LNCaP clone FGC (cell line): ENCODE data around the gene COL5A3.
"Not testable (repeated sequence)": the region's sequence is repeated elsewhere in the genome, so short reads cannot be mapped to it uniquely, and the experiment has no call there.

ENCODE experiments used
- DNase-seq: peaks from one replicate; pipeline ENCODE4 v3.0.0-alpha.2; 2011; ENCODE audit warnings: low read depth
- H3K4me3 ChIP-seq: 2 replicates; pipeline ENCODE4 v1.5.1; 2011; ENCODE audit warnings: mild to moderate bottlenecking, low read depth, low read length, control low read depth
- TF ChIP-seq, protein P1 (sequence below): IDR thresholded peaks from 2 replicates; pipeline ENCODE4 v1.5.1; 2012; ENCODE audit warnings: mild to moderate bottlenecking; ENCODE audit not compliant: control insufficient read depth, insufficient read depth; ENCODE audit errors: extremely low read depth

Gene COL5A3

DNA sequence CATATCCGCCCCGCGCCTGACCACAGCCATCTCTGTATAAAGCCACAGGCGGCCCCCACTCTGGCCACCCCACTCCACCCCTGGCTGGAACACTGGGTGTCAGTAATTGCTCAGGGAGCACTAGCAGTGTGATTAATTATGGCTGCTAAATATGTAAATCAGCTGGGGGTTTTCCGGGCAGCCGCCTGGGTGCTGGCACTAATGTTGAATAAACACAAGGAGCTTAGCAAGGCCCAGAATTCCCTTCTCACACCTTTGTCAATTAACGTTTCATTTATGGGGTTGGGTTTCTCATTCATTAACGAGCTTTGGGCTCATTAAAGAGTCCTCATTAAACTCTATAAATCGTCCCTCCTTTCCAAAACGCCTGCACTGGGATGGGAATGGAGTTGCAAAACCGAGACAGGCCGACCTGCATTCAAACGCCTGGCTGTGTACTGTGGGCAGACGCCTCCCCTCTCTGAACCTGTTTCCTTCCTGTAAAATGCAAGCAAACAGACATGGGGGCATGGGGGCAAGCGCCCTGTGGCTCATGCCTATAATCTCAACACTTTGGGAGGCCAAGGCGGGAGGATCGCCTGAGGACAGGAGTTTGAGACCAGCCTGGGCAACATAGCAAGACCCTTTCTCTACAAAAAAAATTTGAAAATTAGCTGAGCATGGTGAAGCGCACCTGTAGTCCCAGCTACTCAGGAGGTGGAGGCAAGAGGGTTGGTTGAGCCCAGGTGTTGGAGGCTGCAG is 56.3 kb downstream of the COL5A3 start:
- H3K4me3 ChIP-seq = no peak overlapping the region
- TF ChIP-seq, protein P1, sequence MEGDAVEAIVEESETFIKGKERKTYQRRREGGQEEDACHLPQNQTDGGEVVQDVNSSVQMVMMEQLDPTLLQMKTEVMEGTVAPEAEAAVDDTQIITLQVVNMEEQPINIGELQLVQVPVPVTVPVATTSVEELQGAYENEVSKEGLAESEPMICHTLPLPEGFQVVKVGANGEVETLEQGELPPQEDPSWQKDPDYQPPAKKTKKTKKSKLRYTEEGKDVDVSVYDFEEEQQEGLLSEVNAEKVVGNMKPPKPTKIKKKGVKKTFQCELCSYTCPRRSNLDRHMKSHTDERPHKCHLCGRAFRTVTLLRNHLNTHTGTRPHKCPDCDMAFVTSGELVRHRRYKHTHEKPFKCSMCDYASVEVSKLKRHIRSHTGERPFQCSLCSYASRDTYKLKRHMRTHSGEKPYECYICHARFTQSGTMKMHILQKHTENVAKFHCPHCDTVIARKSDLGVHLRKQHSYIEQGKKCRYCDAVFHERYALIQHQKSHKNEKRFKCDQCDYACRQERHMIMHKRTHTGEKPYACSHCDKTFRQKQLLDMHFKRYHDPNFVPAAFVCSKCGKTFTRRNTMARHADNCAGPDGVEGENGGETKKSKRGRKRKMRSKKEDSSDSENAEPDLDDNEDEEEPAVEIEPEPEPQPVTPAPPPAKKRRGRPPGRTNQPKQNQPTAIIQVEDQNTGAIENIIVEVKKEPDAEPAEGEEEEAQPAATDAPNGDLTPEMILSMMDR = no peak
- DNase-seq = no peak

DNA sequence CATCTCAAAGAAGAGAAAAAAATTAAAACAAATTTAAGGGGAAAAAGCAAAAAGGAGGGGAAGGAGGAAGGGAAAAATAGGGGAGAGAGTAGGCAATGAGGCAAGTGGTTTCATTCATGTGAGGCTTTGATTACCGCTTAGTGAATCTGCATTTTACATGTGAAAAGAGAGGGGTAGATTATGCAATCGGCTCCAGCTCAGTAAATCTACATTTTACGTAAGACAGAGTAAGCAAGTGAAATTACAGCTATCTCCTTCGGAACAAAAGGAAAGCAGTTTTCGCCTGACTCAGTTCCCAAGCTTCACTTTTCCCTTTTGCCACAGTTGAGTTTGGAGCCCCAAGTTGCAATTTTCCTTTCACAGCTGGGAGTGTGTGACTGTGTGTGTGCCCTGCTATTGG is 58.0 kb downstream of the COL5A3 start:
- H3K4me3 ChIP-seq = no peak overlapping the region
- TF ChIP-seq, protein P1 = no peak
- DNase-seq = no peak

DNA sequence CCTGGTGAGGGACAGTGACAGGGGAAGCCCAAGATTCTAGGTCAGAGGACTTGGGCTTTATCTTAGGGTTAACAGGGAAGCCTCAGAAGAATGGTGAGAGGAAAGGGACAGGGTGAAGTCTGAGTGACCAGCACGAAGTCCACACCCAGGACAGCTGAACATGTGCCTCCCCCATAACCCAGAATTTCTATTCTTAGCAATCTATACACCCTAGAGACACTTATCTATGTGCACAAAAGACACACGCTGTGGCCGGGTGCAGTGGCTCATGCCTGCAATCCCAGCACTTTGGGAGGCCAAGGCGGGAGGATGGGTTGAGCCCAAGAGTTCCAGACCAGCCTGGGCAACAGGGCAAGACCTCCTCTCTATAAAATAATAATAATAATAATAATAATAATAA is 62.9 kb downstream of the COL5A3 start:
- no peak overlapping the region for H3K4me3 ChIP-seq
- TF ChIP-seq, protein P1 = no peak
- no peak for DNase-seq

DNA sequence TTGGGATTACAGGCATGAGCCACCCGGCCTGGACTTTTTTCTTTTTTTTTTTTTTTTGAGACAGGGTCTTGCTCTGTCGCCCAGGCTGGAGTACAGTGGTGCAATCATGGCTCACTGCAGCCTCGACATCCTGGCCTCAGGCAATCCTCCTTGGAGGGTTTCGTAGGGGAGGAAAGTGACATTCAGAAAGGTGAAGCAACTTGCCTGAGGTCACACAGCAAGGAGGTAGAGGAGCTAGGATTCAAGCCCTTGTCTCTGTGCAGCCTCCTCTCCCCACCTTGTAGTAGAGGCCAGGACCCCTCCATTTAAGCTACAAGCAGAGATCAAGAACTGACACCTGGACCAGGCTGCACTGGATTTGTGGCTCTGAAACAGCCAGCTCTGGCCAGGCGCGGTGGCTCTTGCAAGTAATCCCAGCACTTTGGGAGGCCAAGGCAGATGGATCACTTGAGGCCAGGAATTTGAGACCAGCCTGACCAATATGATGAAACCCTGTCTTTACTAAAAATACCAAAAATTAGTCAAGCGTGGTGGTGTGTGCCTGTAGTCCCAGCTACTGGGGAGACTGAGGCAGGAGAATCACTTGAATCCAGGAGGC is 63.7 kb downstream of the COL5A3 start:
- DNase-seq, H3K4me3 ChIP-seq: not testable (repeated sequence)

DNA sequence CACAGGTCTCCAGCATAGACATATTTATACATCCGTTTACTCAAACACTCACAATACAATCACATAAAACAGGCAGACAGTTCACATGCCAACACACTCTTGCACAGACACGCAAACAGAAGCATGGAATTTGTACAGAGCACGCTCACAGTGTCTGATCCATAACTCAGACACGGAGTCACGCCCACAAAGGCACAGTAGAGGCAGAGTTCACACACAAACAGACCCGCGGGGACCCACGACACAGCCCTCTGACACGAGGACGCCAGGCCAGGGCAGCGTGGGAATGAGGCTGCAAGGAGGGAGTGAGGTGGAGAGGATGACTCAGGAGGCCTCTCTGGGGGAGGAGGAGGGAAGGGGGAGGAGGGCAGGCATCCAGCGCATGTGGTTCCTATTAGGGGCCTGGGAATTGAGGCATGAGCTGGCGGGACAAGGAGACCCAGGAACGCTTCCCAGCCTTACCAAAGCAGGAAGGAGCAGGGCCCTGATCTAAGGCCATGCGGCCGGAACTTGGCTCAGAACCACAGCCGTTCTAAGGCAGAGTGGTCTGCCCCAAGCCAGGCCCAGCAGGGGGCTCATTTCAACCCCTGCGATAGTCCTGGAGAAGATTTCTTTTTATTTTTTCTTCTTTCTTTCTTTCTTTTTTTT is 64.9 kb downstream of the COL5A3 start:
- DNase-seq = no peak
- TF ChIP-seq, protein P1 = no peak
- H3K4me3 ChIP-seq = no peak overlapping the region

DNA sequence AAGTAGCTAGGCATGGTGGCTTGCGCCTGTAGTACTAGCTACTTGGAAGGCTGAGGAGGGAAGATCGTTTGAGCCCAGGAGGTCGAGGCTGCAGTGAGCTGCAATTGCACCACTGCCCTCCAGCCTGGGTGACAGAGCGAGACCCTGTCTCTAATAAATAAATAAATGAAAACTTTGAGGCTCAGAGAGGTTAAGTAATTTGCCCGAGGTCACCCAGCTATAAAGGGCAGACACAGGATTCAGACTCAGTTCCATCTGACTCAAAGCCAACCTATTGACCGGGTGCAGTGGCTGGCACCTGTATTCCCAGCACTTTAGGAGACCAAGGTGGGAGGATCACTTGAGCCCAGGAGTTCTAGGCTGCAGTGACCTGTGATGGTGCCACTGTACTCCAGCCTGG is 66.6 kb downstream of the COL5A3 start:
- DNase-seq = no peak
- TF ChIP-seq, protein P1 = no peak

DNA sequence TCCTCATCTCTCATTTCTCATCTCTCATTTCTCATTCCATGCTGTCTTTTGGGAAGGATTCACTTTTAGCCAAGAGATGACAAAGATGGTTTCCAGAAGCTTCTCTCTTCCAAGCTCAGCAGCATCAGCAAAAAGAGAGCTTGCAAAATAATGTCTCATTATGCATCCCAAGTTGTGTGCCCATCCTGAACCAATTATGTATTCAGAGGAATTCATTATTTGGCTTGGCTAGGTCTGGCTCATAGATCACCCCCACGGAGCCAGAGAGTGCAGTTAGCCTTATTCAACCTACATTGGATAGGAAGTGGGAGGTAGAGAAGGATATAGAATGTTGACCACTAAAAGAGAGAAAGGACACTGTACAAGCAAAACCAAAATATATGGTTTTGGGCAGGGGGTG is 68.6 kb downstream of the COL5A3 start:
- TF ChIP-seq, protein P1 = no peak
- no peak overlapping the region for H3K4me3 ChIP-seq
- no peak for DNase-seq

More for the DNA sequence above, 66.6 kb downstream of the COL5A3 start:
- no peak overlapping the region for H3K4me3 ChIP-seq
